HAP-1 (cell line): ENCODE measurements around the gene NPIPB6.
"Not testable (repeated sequence)": the region's sequence is repeated elsewhere in the genome, so short reads cannot be mapped to it uniquely, and the experiment has no call there.

Experiments
- DNase-seq, 2 experiments: peaks; one replicate each; pipeline ENCODE4 v3.0.0-alpha.2; 2016 to 2020; ENCODE audit warnings: low spot score in 2 of 2
- H3K27me3 ChIP-seq: fragments of 250-450 bp; sonication (Bioruptor Pico); 2 replicates; pipeline ENCODE4 v1.5.1; 2020; ENCODE audit warnings: low read depth, mild to moderate bottlenecking, moderate library complexity
- H3K36me3 ChIP-seq: fragments of 250-450 bp; sonication (Bioruptor Pico); replicated peaks from 2 replicates; pipeline ENCODE4 v1.5.1; 2020; ENCODE audit warnings: mild to moderate bottlenecking
- H3K4me1 ChIP-seq: fragments of 250-450 bp; sonication (Bioruptor Pico); 2 replicates; pipeline ENCODE4 v1.5.1; 2020; ENCODE audit warnings: mild to moderate bottlenecking
- H3K4me3 ChIP-seq: fragments of 250-450 bp; sonication (Bioruptor Pico); 2 replicates; pipeline ENCODE4 v1.5.1; 2020; ENCODE audit warnings: mild to moderate bottlenecking, moderate library complexity
- H3K9me3 ChIP-seq: fragments of 250-450 bp; sonication (Bioruptor Pico); 2 replicates; pipeline ENCODE4 v1.5.1; 2020; ENCODE audit warnings: mild to moderate bottlenecking, moderate library complexity
- in situ Hi-C: fragments of 300-500 bp; cut with MboI; formaldehyde crosslinking; loops from 3 replicates; pipeline ENCODE4 v1.14.3; 2020; ENCODE audit warnings: low sequenced_read_pairs, inconsistent platforms, mixed read lengths

The NPIPB6 gene

DNA sequence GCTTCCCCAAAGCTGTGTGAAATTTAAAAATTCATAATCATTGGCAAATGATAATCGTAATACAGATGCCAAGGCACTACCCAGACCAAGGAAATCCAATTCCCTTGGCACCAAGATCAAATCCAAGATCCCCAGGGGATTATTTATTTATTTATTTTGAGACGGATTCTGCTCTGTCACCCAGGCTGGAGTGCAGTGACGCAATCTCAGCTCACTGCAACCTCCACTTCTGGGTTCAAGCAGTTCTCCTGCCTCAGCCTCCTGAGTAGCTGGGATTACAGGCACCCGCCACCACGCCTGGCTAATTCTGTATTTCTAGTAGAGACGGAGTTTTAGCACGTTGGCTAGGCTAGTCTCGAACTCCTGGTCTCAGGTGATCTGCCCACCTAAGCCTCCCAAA is 27.6 kb downstream of the NPIPB6 start:
- H3K9me3 ChIP-seq, in situ Hi-C loops: not testable (repeated sequence)

DNA sequence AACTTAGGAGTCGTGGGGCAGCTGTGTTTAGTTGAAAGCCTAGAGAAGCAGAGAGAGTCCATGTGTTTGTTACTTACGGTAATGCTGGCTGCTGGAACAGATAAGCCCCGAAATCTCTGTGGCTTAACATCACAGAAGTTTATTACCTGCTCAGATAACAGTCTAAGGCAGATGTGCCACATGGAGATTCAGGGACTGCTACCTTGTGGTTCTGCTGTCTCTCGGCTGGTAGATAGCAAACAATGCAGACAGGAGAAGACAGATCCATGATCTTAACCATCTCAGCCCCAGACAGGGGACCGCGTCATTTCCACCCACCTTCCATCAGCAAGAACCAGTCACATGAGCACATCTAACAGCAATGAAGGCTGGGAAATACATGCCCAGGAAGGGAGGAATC is 30.7 kb downstream of the NPIPB6 start:
- DNase-seq, H3K4me1 ChIP-seq, H3K36me3 ChIP-seq, H3K27me3 ChIP-seq, H3K9me3 ChIP-seq, H3K4me3 ChIP-seq, in situ Hi-C loops: not testable (repeated sequence)

More for the DNA sequence above, 27.6 kb downstream of the NPIPB6 start:
- not testable (repeated sequence) for DNase-seq, H3K4me1 ChIP-seq, H3K27me3 ChIP-seq, H3K36me3 ChIP-seq, H3K4me3 ChIP-seq

DNA sequence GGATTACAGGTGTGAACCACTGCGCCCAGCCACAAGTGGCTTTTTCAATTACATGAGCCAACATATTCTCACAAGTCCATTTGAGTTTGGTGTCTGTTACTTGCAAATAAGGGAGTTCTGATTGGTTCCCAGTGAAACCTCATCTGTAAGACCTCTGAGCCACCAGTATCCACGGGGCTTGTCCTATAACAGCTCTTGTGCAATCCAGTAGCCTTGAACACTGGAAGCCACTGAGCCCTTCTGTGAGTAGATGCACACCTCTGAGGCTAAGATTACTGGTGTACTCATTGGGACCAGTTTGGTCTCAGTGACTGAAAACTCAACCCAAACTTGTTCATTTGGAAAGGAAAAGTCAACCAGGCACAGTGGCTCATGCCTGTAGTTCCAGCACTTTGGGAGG is 32.3 kb downstream of the NPIPB6 start:
- H3K4me3 ChIP-seq, H3K36me3 ChIP-seq, H3K27me3 ChIP-seq, H3K9me3 ChIP-seq, DNase-seq, H3K4me1 ChIP-seq, in situ Hi-C loops: not testable (repeated sequence)

DNA sequence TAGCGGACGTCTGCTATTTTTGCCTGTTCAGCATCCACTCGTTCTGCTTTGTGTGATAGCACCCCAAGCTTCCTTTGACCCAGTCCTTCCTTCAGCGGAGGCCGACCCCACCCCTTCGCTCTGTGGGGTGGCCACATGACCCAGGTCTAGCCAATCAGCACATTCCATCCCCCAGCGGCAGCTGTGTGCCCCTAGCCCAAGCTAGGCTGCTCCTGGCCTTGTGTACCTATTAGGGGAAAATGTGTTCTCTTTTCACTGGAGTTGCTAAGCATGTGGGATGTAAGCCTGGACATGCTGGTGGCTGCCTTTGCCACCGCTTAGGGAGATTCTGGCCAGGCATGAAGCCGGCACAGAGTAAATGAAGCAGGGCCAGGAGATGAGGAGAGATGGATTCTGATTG is 33.1 kb downstream of the NPIPB6 start:
- H3K4me1 ChIP-seq, H3K4me3 ChIP-seq, H3K27me3 ChIP-seq, in situ Hi-C loops, H3K9me3 ChIP-seq, H3K36me3 ChIP-seq: not testable (repeated sequence)
- peak in 1 of 2 experiments; percentile 64 for DNase-seq

DNA sequence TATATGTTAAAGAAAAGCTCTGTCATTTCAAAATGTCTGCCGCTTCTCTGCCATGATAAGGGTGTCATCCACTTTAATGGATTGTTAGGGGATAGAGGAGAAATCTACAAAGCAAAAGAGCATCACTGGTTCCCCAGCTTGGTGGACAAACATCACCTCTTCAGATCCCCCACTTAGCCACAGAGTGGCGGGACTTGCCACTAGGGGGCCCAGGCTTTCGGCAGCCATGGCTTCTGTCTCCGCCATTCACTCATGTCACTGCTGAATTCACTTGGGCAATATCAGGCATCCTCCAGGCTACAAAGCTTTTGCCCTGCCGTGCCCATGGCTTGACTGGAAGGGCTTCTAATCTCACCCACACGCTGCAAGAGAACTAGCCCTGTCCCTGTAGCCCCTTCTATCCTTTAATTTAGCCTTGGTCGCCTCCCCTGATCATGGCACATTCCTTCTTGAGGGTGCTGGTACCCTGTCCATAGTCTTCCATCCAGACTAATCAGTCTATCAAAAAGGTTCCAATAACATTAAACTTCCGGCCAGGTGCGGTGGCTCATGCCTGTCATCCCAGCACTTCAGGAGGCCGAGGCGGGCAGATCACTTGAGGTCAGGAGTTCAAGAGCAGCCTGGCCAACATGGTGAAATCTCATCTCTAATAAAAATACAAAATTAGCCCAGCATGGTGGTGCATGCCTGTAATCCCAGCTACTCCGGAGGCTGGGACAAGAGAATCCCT is 36.3 kb downstream of the NPIPB6 start:
- Histone ChIP-seq H3K4me1 (no peaks in the 10 kb centered on the region), H3K9me3 (no peaks in the 10 kb centered on the region), H3K27me3 (no peaks in the 10 kb centered on the region), H3K36me3 (no peaks in the 10 kb centered on the region), H3K4me3 (no peak overlapping the region)
- peak; percentile 55 to 81 for DNase-seq
- in situ Hi-C loops = no loop called here

DNA sequence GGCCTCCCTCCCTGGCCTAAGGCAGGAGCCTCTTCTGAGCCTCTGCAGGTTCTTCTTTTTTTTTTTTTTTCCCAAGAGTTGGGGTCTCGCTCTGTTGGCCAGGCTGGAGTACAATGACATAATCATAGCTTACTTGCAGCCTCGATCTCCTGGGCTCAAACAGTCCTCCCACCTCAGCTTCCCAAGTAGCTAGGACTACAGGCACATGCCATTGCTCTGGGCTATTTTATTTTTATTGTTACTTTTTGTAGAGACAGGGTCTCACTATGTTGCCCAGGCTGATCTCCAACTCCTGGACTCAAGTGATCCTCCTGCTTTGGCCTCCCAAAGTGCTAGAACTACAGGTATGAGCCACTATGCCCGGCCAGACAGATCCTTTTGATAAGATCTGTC is 38.4 kb downstream of the NPIPB6 start:
- Histone ChIP-seq H3K4me3 (no peak overlapping the region), H3K36me3 (no peaks in the 10 kb centered on the region), H3K27me3 (no peaks in the 10 kb centered on the region), H3K4me1 (no peaks in the 10 kb centered on the region), H3K9me3 (no peaks in the 10 kb centered on the region)
- in situ Hi-C loops = loop anchor here (25.0 kb wide), 2 partner anchors 262 to 487 kb away; partner anchors contain the start of genes ATXN2L and SULT1A2
- DNase-seq = no peak

DNA sequence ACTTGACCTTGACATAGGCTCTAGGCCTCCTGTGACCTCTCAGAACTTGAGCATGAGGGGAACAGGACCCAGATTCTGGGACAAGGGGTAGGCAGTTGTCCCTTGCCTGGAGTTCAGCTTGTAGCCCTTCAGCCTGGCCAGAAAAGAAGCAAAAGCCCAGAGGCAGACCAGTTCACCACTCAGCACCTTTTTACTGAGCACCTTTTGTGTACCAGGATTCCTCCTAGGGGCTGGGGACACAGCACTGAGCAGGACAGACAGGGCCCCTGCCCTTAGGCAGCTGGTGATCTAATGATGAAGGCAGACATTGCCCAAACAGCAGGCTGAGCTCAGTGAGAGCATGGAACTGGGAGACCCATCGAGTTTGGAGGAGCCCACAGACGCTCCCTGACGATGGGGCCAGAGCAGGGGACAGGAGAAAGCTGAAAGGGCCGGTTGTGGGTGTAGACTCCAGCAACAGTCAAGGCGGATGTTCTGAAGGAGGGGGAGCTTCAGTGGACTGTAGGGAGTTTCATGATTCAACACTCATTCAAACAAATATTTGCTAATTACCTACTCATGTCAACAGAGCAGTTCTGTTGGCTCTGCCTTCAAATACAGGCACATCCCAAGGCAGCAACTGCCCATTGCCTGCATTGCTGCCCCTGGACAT is 38.9 kb downstream of the NPIPB6 start:
- no peaks in the 10 kb centered on the region for H3K4me1 ChIP-seq
- DNase-seq = peak in 1 of 2 experiments; percentile 6
- no peaks in the 10 kb centered on the region for H3K36me3 ChIP-seq
- no peak overlapping the region for H3K4me3 ChIP-seq
- H3K9me3 ChIP-seq = no peaks in the 10 kb centered on the region
- no peaks in the 10 kb centered on the region for H3K27me3 ChIP-seq
- in situ Hi-C loops = loop anchor here (25.0 kb wide), 2 partner anchors 263 to 488 kb away; partner anchors contain the start of genes ATXN2L and SULT1A2

DNA sequence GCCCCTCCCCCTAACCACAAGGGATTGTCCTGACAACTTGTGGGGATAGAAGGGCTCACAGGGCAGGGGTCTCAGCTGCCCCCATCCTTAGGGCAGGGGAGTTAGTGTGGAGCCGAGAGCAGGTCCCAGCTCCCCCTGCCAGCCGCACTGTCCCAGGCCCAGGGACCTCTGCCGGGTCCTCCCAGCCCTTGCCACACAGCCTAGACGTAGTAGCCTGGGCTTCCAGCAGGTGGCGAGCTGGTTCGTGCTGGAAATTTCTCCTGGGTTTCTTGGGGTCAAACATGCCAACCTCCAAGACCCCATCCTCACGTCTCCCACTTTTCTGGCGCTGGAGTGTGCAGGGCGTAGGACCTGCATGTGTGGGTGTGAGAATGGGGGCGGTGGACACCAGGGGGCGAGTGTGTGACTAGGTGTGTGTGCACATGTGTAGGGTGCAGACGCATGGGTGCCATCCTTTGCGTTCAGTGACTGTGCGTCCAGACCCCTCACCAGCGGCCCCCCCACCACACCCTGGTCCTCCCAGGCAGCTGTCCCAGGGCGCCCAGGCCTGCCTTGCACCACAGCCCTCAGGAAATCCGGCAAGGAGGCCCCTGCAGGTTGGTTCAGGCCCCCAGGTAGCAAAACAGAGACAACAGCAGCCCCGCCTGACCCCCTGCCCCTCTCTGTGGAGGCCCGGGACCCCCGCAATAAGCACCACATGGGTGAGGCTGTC is 41.5 kb downstream of the NPIPB6 start:
- peak in 1 of 2 experiments; percentile 67 for DNase-seq
- in situ Hi-C loops = loop anchor here (25.0 kb wide), 2 partner anchors 265 to 490 kb away; partner anchors contain the start of genes ATXN2L and SULT1A2
- Histone ChIP-seq H3K4me1 (no peaks in the 10 kb centered on the region), H3K9me3 (no peaks in the 10 kb centered on the region), H3K4me3 (no peak overlapping the region), H3K36me3 (no peaks in the 10 kb centered on the region), H3K27me3 (no peaks in the 10 kb centered on the region)

DNA sequence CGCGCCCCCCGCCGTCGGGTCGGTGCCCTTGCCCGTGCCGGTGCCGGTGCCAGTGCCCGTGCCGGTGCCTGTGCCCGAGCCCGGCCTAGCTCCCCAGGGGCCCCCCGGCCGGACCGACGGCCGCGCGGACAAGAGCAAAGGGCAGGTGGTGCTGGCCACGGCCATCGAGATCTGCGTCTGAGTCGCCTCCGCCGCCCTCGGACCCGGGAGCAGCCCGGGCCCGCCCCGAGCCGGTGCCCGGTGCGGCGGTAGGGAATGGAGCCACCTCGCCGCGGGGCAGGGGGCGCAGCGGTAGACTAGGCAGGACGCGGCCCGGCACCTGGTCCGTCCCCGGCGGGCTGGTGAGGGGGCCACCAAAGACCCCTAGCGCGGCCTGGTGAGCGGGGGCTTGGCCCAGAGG is 42.6 kb downstream of the NPIPB6 start:
- no peaks in the 10 kb centered on the region for H3K4me1 ChIP-seq
- no peak overlapping the region for H3K4me3 ChIP-seq
- H3K36me3 ChIP-seq = no peaks in the 10 kb centered on the region
- H3K27me3 ChIP-seq = no peaks in the 10 kb centered on the region
- no peak for DNase-seq
- in situ Hi-C loops = loop anchor here (25.0 kb wide), 2 partner anchors 267 to 492 kb away; partner anchors contain the start of genes ATXN2L and SULT1A2
- H3K9me3 ChIP-seq = no peaks in the 10 kb centered on the region

DNA sequence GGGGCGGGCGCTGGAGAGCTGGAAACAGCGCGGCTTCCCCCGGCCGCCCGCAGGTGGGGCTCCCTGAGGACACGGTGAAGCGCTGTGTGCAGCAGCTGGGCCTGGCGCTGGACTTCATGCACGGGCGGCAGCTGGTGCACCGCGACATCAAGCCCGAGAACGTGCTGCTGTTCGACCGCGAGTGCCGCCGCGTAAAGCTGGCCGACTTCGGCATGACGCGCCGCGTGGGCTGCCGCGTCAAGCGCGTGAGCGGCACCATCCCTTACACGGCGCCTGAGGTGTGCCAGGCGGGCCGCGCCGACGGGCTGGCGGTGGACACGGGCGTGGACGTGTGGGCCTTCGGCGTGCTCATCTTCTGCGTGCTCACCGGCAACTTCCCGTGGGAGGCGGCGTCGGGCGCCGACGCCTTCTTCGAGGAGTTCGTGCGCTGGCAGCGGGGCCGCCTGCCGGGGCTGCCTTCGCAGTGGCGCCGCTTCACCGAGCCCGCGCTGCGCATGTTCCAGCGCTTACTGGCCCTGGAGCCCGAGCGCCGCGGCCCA is 43.2 kb downstream of the NPIPB6 start:
- H3K9me3 ChIP-seq = no peaks in the 10 kb centered on the region
- DNase-seq = no peak
- no peak overlapping the region for H3K4me3 ChIP-seq
- H3K36me3 ChIP-seq = no peaks in the 10 kb centered on the region
- no peaks in the 10 kb centered on the region for H3K27me3 ChIP-seq
- H3K4me1 ChIP-seq = no peaks in the 10 kb centered on the region
- in situ Hi-C loops = loop anchor here (25.0 kb wide), 2 partner anchors 267 to 492 kb away; partner anchors contain the start of genes ATXN2L and SULT1A2

DNA sequence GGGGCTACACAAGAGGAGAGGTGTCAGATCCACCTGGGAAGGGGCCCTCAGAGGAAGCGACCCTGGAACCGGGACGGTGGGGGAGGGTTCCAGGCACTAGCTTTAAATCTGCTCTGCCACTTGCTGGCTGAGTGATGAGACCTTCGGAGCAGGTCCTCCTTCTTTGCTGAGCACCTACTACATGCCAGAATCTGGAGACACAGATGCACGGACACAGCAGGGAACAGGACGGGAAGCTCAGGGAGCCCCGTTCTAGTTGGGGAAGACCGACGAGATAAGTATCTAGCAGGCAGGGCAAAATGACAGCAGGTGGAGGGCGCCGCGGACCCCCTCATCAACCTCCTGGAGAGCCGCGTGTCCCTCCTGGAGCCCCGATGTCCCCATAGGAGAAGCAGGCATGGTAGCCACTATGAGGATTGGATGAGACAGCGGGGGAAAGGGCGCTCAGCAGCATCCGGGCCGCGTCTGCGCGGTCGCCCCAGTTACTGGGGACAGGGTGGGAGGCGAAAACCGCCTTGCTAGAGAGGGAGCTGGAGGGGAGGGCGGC is 43.8 kb downstream of the NPIPB6 start:
- Histone ChIP-seq H3K36me3 (no peaks in the 10 kb centered on the region), H3K27me3 (no peaks in the 10 kb centered on the region), H3K9me3 (no peaks in the 10 kb centered on the region), H3K4me1 (no peaks in the 10 kb centered on the region), H3K4me3 (no peak overlapping the region)
- in situ Hi-C loops = loop anchor here (5.0 to 25.0 kb wide), 3 partner anchors 42 to 493 kb away; partner anchors contain the start of genes ATXN2L and SULT1A2
- DNase-seq = no peak

DNA sequence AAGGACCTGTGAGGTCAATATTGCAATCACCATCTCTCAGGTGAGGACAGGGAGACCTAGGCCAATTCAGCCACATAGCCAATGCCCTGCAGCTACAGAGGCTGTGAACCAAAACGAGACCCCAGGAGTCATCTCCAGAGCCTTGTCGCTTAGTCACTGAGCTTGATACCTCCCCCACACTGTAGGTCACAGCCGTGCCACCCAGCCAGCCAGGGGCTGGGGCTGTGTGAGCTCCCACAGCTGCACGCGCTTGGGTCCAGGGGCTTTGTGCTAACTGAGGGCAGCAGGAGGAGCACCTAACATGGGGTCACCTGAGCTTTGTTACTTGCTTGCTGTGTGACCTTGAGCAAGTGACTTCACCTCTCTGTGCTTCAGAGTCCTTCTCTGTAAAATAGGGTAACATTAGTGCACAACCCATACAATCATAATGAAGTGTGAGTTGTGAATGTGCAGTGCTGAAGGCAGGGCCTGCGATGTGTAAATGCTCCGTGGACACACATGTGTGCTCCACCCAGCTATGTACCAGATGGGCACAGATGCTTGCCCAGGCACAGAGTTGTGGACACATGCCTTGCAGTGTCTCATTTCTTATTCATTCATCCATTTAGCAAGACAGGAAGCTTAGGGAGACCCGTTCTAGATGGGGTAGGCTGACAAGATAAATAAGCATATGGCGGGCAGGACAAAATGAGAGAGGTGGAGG is 45.1 kb downstream of the NPIPB6 start:
- H3K4me3 ChIP-seq = no peak overlapping the region
- no peaks in the 10 kb centered on the region for H3K27me3 ChIP-seq
- H3K36me3 ChIP-seq = no peaks in the 10 kb centered on the region
- H3K4me1 ChIP-seq = no peaks in the 10 kb centered on the region
- no peak for DNase-seq
- in situ Hi-C loops = loop anchor here (5.0 to 25.0 kb wide), 3 partner anchors 41 to 494 kb away; partner anchors contain the start of genes ATXN2L and SULT1A2
- H3K9me3 ChIP-seq = no peaks in the 10 kb centered on the region
